Kidney tubule cell (primary cell): ENCODE measurements around the gene PPM1B.
"Not testable (repeated sequence)": the region's sequence is repeated elsewhere in the genome, so short reads cannot be mapped to it uniquely, and the experiment has no call there.

Experiments used
- DNase-seq: peaks from one replicate; pipeline ENCODE4 v3.0.0-alpha.2; 2018; ENCODE audit warnings: low spot score

The PPM1B gene

GRCh38 chr2:44201648-44202165 is 33.0 kb downstream of the PPM1B start:
- no peak for DNase-seq

GRCh38 chr2:44203542-44203941 is 34.9 kb downstream of the PPM1B start:
- DNase-seq = no peak

DNA sequence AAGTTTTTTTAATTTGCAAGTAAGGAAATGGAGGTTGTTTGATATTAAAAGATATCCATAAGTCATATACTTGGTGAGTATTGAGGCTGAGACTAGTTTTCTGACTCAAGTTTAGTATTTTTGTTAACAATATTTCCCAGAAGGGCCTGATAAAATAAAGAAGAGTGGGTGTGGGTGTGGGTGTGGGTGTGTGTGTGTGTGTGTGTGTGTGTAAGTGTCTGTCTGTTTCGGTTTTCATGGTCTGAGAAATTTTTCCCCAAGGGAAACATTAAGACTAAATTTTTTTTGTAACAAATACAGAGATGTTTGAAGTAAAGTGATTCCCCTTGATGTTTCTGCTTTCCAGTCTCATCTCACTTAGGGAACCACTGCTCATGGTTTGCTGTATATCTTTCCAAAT is 36.5 kb downstream of the PPM1B start:
- DNase-seq = no peak

GRCh38 chr2:44207102-44207501 is 38.4 kb downstream of the PPM1B start:
- no peak for DNase-seq

DNA sequence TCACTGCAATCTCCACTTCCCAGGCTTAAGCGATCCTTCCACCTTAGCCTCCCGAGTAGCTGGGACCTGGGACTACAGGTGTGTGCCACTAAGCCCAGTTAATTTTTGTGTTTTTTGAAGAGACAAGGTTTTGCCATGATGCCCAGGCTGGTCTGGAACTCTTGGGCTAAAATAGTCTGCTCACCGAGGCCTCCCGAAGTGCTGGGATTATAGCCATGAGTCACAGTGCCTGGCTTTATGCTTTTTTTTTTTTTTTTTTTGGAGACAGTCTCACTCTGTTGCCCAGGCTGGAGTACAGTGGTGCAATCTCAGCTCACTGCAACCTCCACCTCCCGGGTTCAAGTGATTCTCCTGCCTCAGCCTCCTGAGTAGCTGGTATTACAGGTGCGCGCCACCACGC is 39.0 kb downstream of the PPM1B start:
- not testable (repeated sequence) for DNase-seq

DNA sequence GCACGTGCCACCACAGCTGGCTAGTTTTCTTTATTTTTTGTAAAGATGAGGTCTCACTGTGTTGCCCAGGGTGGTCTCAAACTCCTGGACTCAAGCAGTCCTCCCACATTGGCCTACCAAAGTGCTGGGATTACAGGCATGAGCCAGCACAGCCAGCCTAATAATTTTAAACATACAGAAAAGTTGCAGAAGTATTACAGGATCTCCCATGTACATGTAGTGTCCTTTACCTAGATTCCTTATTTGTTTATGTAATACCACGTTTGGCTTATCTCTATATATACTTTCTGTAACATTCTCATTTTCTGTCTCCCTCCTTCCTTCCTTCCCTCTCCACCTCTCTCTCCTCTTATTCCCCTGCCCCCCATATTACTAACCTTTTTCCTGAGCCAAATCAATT is 41.7 kb downstream of the PPM1B start:
- no peak for DNase-seq

GRCh38 chr2:44211183-44211582 is 42.5 kb downstream of the PPM1B start:
- no peak for DNase-seq

GRCh38 chr2:44212302-44212701 is 43.6 kb downstream of the PPM1B start:
- DNase-seq = no peak

- no peak for DNase-seq
Observed at GRCh38 chr2:44215827-44216226, 47.2 kb downstream of the PPM1B start.

DNA sequence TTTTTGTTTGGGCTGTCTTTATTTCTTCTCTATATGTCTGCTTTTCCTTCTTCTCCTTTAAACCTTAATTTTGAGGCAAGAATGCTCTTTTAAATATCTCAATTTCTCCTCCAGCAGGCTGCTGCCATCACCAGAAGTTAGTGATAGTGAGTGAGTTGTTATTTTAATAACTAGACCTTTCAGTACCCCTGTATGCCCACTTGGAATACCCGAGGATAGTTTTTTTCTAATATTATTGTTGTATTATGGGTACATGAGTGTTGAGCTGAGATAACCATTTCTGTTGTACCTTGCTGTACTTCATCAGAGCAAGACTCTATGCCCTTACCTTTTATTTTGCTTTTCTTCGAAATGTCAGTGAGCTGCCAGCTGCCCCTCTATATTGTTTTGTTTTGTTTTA is 50.1 kb downstream of the PPM1B start:
- DNase-seq = no peak

GRCh38 chr2:44226753-44227152 is 58.1 kb downstream of the PPM1B start:
- no peak for DNase-seq

- no peak for DNase-seq
Observed at GRCh38 chr2:44230378-44230777, 61.7 kb downstream of the PPM1B start.

GRCh38 chr2:44233450-44234128 is 64.9 kb downstream of the PPM1B start:
- peak; percentile 70 for DNase-seq

- no peak for DNase-seq
Observed at GRCh38 chr2:44237221-44237620, 68.5 kb downstream of the PPM1B start.

DNA sequence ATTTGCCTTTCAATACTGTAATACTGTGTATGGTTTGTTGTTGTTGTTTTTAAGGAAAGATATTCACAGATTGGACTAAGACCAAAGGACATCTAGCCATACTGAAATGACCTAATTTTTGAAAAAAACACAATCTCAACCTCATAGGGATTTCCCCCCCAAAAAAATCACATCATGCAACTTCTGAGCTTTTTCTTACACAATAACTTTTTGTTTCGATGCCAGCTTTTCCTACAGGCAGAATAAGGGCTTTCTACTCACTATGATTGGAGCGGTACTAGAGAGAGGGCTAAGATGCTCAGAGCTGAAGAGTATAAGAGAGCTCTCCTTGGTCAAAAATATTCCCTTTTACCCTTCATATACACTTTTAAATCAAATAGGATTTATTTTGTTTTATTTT is 74.2 kb downstream of the PPM1B start:
- no peak for DNase-seq

DNA sequence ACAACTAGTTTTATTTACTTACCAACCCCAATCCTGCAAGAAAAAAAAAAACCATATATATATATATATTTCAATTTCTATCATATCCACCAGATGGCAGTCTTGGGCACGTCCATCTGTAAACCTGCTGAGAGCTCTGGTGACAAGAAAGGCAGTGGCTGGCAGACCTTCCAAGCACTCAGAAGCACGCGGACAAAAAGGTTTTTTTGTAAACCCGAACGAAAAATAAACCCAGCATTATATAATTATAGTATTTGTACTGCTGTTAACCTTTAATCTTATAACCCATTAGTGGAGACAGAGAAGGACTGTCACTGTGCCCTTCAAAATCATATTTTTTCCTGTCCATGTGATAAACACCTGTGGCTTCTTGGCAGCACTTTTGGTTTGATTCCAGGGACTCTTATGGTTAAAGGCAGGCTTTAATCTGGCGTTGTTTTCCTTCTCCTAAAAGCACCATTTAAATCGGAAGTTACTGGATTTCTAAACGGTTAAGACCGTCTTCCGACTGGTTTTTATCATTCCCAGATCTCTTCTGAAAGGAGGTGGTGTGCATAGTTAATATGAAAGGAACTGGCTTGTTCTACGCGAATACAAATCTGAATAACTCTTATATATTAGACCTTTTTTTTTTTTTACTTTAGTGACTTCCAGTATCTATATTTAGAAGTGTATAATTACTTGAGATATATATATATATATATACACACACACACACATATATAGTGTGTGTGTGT is 75.6 kb downstream of the PPM1B start:
- DNase-seq = peak; percentile 84

DNA sequence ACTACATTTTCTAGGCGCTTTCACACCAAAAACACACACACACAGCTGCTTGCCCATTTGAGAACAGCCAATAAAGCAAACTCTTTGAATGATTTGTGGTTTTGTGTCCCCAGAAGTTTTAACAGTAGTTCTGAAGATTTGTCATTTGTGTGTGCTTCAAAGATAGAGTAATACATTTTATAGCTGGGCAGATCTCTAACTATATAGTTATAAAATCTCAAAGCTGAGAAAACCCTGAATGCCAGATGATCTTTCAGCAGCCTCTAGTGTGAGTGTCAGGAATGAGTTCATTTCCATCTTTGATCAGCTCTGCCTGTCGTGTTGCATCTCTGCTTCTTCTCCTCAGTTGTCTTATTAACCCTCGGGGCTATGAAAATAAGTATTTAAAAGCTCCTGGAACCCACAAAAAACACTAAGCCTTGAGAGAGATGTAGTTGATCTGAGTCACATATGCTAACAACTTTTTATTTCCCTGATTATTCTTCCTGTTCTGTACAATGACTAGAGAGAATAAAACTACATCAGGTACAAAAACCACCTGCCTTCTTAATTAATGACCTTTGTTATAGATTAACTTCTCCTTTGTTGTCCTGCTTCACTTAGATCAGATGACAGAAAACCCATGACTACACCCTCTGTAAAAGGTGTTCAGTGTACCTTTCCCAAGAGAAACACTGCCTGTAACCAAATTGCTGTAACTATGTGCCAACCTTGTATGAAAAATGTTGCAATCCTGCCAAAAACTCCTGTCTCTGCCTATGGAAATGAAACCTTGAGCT is 76.6 kb downstream of the PPM1B start:
- DNase-seq = peak; percentile 88

GRCh38 chr2:44246436-44246835 is 77.8 kb downstream of the PPM1B start:
- DNase-seq = no peak

DNA sequence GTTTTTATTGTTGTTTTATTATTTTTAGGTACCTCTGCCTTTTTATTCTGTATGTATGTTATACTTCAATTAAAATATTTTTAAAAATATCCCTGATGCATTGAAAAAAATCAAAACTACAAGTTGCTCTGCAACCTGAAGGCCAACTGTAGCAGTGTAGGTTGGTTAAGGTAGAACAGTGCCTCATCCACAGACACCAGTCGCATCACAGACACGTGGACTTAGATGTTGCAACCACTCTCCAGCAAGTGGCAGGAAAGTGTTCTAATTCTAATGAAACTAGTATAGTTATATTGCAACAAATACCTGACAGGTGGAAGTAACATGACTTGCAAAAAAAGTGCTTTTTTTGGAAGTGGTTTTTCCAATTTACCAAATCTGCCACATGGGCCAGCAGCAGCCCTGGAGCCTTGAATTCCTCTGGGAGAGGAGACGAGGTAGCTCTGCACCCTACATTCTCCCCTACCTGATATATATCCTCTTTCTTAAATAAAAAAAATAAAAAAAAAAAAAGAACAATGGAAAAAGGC is 78.2 kb downstream of the PPM1B start:
- no peak for DNase-seq

GRCh38 chr2:44247924-44248323 is 79.2 kb downstream of the PPM1B start:
- DNase-seq = peak; percentile 85

- peak; percentile 88 for DNase-seq
Observed at GRCh38 chr2:44249269-44249668, 80.6 kb downstream of the PPM1B start.

- no peak for DNase-seq
Observed at GRCh38 chr2:44250376-44250775, 81.7 kb downstream of the PPM1B start.

DNA sequence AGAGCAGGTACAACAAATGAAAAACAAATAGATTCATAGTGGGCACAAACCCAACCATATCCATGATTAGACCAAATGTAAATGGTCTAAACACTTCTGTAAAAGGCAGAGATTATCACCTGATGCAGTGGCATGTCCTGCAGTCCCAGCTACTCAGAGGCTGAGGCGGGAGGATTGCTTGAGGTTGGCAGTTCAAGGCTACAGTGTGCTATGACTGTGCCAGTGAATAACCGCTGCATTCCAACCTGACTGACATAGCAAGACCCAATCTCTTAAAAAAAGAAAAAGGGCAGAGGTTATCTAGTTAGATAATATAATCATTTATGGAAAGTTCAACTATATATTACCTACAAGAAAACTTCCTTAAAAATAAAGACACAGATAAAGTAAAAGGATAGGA is 85.3 kb downstream of the PPM1B start:
- no peak for DNase-seq
